HG03432 (cell line): ENCODE measurements around the gene PRICKLE2.

Source experiments
- ATAC-seq: cut with Tn5 transposase; IDR thresholded peaks from one replicate; pipeline ENCODE4 v1.9.1; 2021; ENCODE audit warnings: mild to moderate bottlenecking, moderate library complexity; ENCODE audit not compliant: unreplicated experiment

The PRICKLE2 gene

DNA sequence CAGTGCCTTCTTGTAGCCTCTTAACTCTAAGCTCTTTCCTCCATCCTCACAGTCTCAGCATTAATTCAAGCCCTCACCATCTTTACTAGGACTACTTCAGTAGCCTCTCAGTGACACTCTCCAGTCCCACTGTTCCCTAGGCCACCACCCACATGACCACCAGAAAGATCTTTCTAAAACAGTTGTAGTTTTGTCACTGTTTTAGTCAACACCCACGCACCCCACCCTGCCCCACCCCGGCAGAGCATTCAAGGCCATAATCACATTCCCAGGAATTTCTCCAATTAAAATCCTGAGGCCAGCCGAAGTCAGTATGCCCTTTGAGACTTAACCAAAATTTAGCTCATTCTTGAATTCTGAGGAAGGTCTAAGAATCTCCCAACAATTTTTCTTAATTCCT is 170.8 kb downstream of the PRICKLE2 start:
- ATAC-seq, result no peak

GRCh38 chr3:64053581-64053980 is 171.7 kb downstream of the PRICKLE2 start:
- ATAC-seq, result no peak

DNA sequence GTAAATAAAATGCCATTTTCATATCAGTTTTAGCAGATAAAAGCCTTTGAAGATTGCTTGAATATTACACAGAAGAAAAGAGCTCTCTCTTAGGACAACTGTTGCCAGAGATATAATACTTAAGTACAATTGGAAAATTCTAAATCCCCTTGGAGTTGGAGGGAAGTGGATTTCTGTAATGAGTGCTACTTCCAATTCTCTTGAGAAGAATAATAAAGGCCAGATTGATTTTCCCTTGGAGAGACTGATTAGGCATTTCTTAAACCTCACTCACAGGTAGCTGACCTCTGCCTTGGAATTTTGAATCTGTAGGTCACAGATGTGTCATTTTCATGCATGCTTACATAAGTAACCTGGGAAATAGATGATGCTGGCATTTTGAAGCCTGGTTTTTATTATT is 172.1 kb downstream of the PRICKLE2 start:
- no peak for ATAC-seq

DNA sequence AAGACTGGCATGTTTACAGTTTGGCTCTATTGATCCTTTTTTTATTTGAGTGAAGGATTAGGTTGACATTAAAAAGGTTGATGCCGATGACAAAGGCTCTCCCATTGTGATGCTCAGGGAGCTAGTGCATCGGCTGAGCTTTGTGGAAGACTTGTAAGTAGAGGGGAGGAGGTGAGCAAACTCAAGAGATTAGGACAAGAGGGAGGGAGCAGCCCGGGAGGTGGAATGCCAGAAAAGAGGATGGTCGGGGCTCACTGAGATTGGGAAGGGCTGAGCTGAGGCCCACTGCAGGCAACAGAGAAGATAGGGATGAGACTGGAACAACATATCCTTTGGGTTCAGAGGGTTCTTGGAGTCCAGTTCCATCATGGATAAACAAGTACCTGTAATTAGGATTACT is 175.4 kb downstream of the PRICKLE2 start:
- ATAC-seq, result no peak

DNA sequence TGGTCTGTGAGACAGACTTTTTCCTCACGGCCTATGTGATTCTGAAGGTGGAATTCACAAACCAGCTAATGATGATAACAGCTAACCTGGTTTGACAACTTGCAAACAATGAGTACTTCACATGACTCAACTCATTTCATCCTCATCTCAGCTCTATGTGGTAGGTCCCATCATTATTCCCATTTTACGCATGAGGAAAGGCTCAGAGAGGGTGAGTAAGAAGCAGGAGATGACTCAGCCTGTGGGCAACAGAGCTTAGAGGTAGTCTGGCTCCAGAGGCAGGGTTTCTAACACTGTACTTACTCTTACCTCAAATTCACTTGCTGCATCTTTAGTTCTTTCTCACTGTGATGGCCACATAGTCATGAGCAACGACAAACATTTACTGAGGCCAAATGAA is 176.1 kb downstream of the PRICKLE2 start:
- ATAC-seq, result no peak

DNA sequence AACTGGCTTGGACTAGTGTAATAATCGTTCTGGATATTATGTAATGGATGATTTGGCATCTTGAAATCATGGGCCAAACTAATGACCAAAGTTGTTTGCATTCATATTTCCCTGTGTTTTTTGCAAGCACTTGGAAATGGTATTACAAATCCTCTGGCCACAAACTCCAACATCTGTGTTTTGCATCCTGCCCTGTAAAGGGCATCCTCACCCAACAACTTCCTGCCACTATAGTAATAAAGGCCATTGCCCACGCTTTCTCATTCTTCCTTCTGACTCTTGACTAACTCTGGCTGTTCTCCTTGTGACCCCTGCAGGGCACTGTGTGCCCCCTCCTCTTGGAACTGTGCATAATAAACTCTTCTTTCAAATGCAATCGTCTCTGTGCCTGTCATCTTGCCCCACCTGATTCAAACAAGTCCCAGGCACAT is 176.6 kb downstream of the PRICKLE2 start:
- no peak for ATAC-seq

DNA sequence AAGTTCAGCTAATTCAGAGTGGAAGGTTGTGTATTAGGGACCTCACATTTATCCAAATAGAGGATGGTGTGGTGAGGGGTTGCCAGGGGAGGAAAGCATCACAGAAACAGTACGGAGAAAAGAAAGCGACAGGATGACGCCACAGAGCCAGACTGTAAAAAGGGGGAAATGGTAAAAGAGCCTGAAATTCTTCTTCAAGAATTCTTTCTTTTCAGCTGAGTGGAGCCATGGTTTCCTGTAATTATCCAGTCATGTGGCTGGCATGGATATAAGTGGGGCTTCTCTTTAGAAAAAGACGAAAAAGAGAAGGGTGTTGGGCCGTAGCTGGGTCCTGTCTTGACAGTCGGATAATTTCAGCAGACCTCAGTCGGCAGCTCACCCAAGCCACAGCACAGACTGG is 177.5 kb downstream of the PRICKLE2 start:
- no peak for ATAC-seq

GRCh38 chr3:64046996-64047594 is 178.2 kb downstream of the PRICKLE2 start:
- no peak for ATAC-seq

DNA sequence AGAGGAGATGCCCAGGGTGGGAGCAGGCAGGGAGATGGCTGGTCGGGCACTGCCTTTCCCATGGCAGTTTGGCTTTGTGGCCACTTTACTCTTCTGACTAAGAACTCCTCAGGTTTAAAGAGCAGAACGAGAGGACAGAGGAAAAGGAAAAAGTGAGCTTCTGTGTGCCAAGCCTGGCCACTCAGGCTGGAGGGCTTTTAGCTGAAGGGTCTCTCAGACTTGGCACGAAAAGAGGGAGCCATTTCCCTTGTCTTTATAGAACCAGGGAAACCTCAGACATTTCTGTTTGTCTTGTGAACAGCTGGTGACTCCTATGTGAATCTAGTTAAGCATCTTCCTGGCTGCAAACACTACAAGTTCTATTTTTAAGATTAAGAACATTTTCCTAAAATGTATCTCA is 178.7 kb downstream of the PRICKLE2 start:
- ATAC-seq, result no peak

DNA sequence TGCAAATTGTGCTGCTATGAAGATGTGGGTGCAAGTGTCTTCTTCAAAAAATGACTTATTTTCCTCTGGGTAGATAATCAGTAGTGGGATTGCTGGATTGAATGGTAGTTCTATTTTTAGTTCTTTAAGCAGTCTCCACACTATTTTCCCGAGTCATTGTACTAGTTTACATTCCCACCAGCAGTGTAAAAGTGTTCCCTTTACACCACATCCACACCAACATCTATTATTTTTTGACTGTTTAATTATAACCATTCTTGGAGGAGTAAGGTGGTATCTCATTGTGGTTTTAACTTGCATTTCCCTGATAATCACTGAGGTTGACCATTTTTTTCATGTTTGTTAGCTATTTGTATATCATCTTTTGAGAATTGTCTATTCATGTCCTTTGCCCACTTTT is 182.3 kb downstream of the PRICKLE2 start:
- no peak for ATAC-seq
